HEK293T (cell line): ENCODE measurements around the gene TBC1D1.

ENCODE experiments used
- ARNT ChIP-seq: fragments of 450-650 bp; IDR thresholded peaks from 2 replicates; pipeline ENCODE4 v1.6.1; 2017; ENCODE audit warnings: mild to moderate bottlenecking
- BHLHE40 ChIP-seq: fragments of 450-650 bp; IDR thresholded peaks from 2 replicates; pipeline ENCODE4 v1.6.1; 2016; ENCODE audit warnings: mild to moderate bottlenecking, moderate library complexity, borderline replicate concordance
- ELF4 ChIP-seq: fragments of 450-650 bp; IDR thresholded peaks from 2 replicates; pipeline ENCODE4 v1.6.1; 2017; ENCODE audit warnings: antibody characterized with exemption
- FOXM1 ChIP-seq: fragments of 450-650 bp; IDR thresholded peaks from 2 replicates; pipeline ENCODE4 v1.6.1; 2017; ENCODE audit warnings: mild to moderate bottlenecking, borderline replicate concordance
- HDGF ChIP-seq: fragments of 450-650 bp; IDR thresholded peaks from 2 replicates; pipeline ENCODE4 v1.6.1; 2017; ENCODE audit warnings: antibody characterized with exemption, borderline replicate concordance
- SP1 ChIP-seq: fragments of 450-650 bp; IDR thresholded peaks from 2 replicates; pipeline ENCODE4 v1.6.1; 2017
- SUZ12 ChIP-seq: fragments of 450-650 bp; IDR thresholded peaks from 2 replicates; pipeline ENCODE4 v1.6.1; 2016; ENCODE audit warnings: mild to moderate bottlenecking
- TARDBP ChIP-seq: fragments of 450-650 bp; IDR thresholded peaks from 2 replicates; pipeline ENCODE4 v1.6.1; 2016
- ZNF384 ChIP-seq: fragments of 450-650 bp; IDR thresholded peaks from 2 replicates; pipeline ENCODE4 v1.6.1; 2016

- TF ChIP-seq SUZ12 (no peak), ELF4 (no peak), HDGF (no peak), BHLHE40 (no peak), ARNT (no peak), ZNF384 (no peak), FOXM1 (no peak), SP1 (no peak), TARDBP (no peak)
Measured at GRCh38 chr4:38065900-38066299, 175.0 kb downstream of the TBC1D1 start.
